G401 (cell line): ENCODE results near the gene C19orf12. TPM values are rescaled to one million over a fixed set of nuclear protein-coding genes. Genes with fewer than 3 reads are reported as not detected.

Experiments used
- DNase-seq: peaks from one replicate; pipeline ENCODE4 v3.0.0-alpha.2; 2015; ENCODE audit warnings: low spot score
- in situ Hi-C: cut with HindIII; loops from 2 replicates; pipeline ENCODE4 v1.10.0; 2016; ENCODE audit warnings: low sequenced_read_pairs, mixed read lengths
- total RNA-seq: library from RNA; depleted of rRNA; stranded (reverse); fragments of >200 nt; shearing (Covaris generic); gene quantifications from 2 replicates; pipeline ENCODE4 v1.2.3, GENCODE V29; 2014

The C19orf12 gene
- total RNA-seq, 1 experiment from 2014 or later = 29.9 TPM

- in situ Hi-C loops = no loop called here
- no peak for DNase-seq
Observed at GRCh38 chr19:29667901-29668341, 47.1 kb downstream of the C19orf12 start.

GRCh38 chr19:29667387-29667783 is 47.7 kb downstream of the C19orf12 start:
- no peak for DNase-seq
- in situ Hi-C loops = no loop called here

- DNase-seq = peak; percentile 34
- in situ Hi-C loops = no loop called here
Observed at GRCh38 chr19:29666578-29667386, 48.3 kb downstream of the C19orf12 start.

GRCh38 chr19:29665826-29666577 is 49.1 kb downstream of the C19orf12 start:
- no peak for DNase-seq
- in situ Hi-C loops = no loop called here

GRCh38 chr19:29665215-29665825 is 49.7 kb downstream of the C19orf12 start, which contains the start of gene PLEKHF1:
Gene PLEKHF1, plus strand, starts transcription at chr19:29665461. Its CDS starts 8,379 bp downstream, at chr19:29673840.
- in situ Hi-C loops = no loop called here
- peak; percentile 84 for DNase-seq

GRCh38 chr19:29664753-29665214 is 50.3 kb downstream of the C19orf12 start:
- DNase-seq = no peak
- in situ Hi-C loops = no loop called here

- DNase-seq = no peak
- in situ Hi-C loops = no loop called here
Observed at GRCh38 chr19:29663861-29664752, 51.0 kb downstream of the C19orf12 start.

- in situ Hi-C loops = no loop called here
Observed at GRCh38 chr19:29662604-29663404, 52.3 kb downstream of the C19orf12 start.

GRCh38 chr19:29662278-29662603 is 52.8 kb downstream of the C19orf12 start:
- peak; percentile 64 for DNase-seq
- in situ Hi-C loops = no loop called here

More at GRCh38 chr19:29662604-29663404, 52.3 kb downstream of the C19orf12 start:
- DNase-seq = peak; percentile 85

- in situ Hi-C loops = no loop called here
- no peak for DNase-seq
Observed at GRCh38 chr19:29660835-29661234, 54.2 kb downstream of the C19orf12 start.

- in situ Hi-C loops = no loop called here
- DNase-seq = no peak
Observed at GRCh38 chr19:29658221-29658991, 56.7 kb downstream of the C19orf12 start.

GRCh38 chr19:29655648-29656335 is 59.3 kb downstream of the C19orf12 start:
- DNase-seq = no peak
- in situ Hi-C loops = no loop called here

- no peak for DNase-seq
- in situ Hi-C loops = no loop called here
Observed at GRCh38 chr19:29653398-29653797, 61.7 kb downstream of the C19orf12 start.

- no peak for DNase-seq
- in situ Hi-C loops = no loop called here
Observed at GRCh38 chr19:29651622-29652394, 63.3 kb downstream of the C19orf12 start.

GRCh38 chr19:29650772-29651387 is 64.2 kb downstream of the C19orf12 start:
- no peak for DNase-seq
- in situ Hi-C loops = no loop called here
